ENCODE results near the gene XRRA1. TPM values are rescaled to one million over a fixed set of nuclear protein-coding genes. Genes with fewer than 3 reads are reported as not detected.

XRRA1 gene
- polyA plus RNA-seq, 3 donors, result 1.2 to 3.6 (median 3.5) TPM

DNA sequence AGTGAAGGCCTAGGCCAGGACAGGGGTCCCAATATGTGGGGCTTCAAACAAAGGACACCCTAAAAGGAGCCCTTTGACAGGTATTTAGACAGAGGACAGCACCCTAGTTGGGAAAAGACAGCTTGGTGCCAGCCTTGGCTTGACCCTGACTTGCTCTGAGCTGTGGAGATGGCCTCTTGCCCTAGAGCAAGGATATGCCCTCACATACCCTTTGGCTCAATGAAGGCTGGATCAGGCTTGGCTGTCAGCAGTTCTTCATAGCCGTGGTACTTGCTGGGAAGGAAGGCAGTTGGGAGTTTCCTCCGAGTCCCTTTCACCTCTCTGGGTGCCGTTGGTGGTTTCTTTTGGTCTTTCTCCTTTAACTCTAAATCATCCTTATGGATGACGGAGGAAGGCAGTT lies 104.0 kb downstream of the XRRA1 start:
- H3K4me1 ChIP-seq (ENCODE audit: control insufficient read depth in 1 of 2, insufficient read depth in 2 of 2, low read length in 2 of 2), result peaks cover 9 to 10% of the 10 kb centered on the region in 2 donors
- no peak overlapping the region for H3K27ac Mint-ChIP-seq
- intact Hi-C loops (cut with micrococcal nuclease), result no loop called here

DNA sequence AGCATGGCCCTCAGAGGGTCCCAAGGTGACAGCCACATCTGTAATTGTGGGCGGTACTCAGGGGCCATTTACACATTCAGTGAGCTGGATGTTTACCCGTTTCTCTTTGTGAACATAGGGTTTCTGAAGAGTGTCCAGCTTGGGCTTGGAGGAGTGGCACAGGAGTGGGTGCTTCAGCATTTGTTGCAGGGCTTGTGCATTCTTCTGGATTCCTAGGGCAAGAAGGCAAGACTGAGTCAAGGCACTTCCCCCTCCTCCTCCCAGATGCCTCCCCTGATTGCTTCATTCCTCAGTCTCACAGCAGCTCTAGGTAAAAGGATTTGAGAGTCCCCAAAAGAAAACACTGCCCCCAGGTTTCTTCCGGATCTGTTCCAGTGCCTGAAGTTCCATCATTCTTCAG lies 104.8 kb downstream of the XRRA1 start:
- no peaks in the 10 kb centered on the region for H3K79me2 ChIP-seq (ENCODE audit: insufficient read depth, low read length)
- H3K4me1 ChIP-seq (ENCODE audit: control insufficient read depth in 1 of 2, insufficient read depth in 2 of 2, low read length in 2 of 2), result peaks cover 9 to 10% of the 10 kb centered on the region in 2 donors
- no peak overlapping the region for H2AFZ ChIP-seq (ENCODE audit: insufficient read depth, low read depth, low read length, poor library complexity, severe bottlenecking)
- Mint-ChIP-seq H3K27ac (peak overlapping the region in 1 of 7 donors; percentile 9), H3K27me3 (ENCODE audit: low read depth in 3 of 3) (peaks cover 0 to 6% (median 0%) of the 10 kb centered on the region in 3 donors), H3K4me1 (peaks cover 20% of the 10 kb centered on the region), H3K36me3 (peaks cover 67 to 80% of the 10 kb centered on the region in 2 donors), H3K9me3 (no peaks in the 10 kb centered on the region), H3K4me3 (no peak overlapping the region)
- no peak overlapping the region for H3K4me2 ChIP-seq (replicated peaks; ENCODE audit: extremely low read depth, low read length, poor library complexity, severe bottlenecking)
- H3K27ac ChIP-seq (ENCODE audit: low read depth in 1 of 2, low read length in 2 of 2), result no peak overlapping the region
- TF ChIP-seq, protein P1, sequence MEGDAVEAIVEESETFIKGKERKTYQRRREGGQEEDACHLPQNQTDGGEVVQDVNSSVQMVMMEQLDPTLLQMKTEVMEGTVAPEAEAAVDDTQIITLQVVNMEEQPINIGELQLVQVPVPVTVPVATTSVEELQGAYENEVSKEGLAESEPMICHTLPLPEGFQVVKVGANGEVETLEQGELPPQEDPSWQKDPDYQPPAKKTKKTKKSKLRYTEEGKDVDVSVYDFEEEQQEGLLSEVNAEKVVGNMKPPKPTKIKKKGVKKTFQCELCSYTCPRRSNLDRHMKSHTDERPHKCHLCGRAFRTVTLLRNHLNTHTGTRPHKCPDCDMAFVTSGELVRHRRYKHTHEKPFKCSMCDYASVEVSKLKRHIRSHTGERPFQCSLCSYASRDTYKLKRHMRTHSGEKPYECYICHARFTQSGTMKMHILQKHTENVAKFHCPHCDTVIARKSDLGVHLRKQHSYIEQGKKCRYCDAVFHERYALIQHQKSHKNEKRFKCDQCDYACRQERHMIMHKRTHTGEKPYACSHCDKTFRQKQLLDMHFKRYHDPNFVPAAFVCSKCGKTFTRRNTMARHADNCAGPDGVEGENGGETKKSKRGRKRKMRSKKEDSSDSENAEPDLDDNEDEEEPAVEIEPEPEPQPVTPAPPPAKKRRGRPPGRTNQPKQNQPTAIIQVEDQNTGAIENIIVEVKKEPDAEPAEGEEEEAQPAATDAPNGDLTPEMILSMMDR (IDR thresholded peaks at IDR 0.05), result no peak
- no peak overlapping the region for H3K4me3 ChIP-seq (replicated peaks in 1 of 3; ENCODE audit: low read depth in 2 of 3, low read length in 3 of 3)
- WGBS (ENCODE audit: insufficient coverage), result 100% methylated on average over 2 of the region's 3 CpGs
- no peaks in the 10 kb centered on the region for H3K9me3 ChIP-seq (replicated peaks in 1 of 2; ENCODE audit: control insufficient read depth in 1 of 2, insufficient read depth in 1 of 2, low read length in 2 of 2)
- H3K36me3 ChIP-seq (replicated peaks in 1 of 2; ENCODE audit: control insufficient read depth in 1 of 2, insufficient read depth in 2 of 2, low read length in 2 of 2), result peaks cover 5 to 54% of the 10 kb centered on the region in 2 donors
- no peak overlapping the region for H3K9ac ChIP-seq (ENCODE audit: insufficient read depth, low read length, poor library complexity, severe bottlenecking)
- H4K20me1 ChIP-seq (ENCODE audit: insufficient read depth, low read length), result peaks cover 6% of the 10 kb centered on the region
- intact Hi-C loops (cut with micrococcal nuclease), result no loop called here
- no peak for DNase-seq
- no peaks in the 10 kb centered on the region for H3K27me3 ChIP-seq (ENCODE audit: control insufficient read depth in 2 of 2, insufficient read depth in 2 of 2, low read length in 2 of 2)

More for the DNA sequence above, 104.0 kb downstream of the XRRA1 start:
- Mint-ChIP-seq H3K27me3 (ENCODE audit: low read depth in 3 of 3) (peaks cover 0 to 6% (median 0%) of the 10 kb centered on the region in 3 donors), H3K9me3 (no peaks in the 10 kb centered on the region), H3K4me3 (no peak overlapping the region), H3K36me3 (peaks cover 64 to 80% of the 10 kb centered on the region in 2 donors), H3K4me1 (peaks cover 15% of the 10 kb centered on the region)
- WGBS (ENCODE audit: insufficient coverage), result 100% methylated on average over 2 of the region's 4 CpGs
- no peak for DNase-seq
- Histone ChIP-seq H4K20me1 (ENCODE audit: insufficient read depth, low read length) (peaks cover 6% of the 10 kb centered on the region), H2AFZ (ENCODE audit: insufficient read depth, low read depth, low read length, poor library complexity, severe bottlenecking) (no peak overlapping the region), H3K4me2 (replicated peaks; ENCODE audit: extremely low read depth, low read length, poor library complexity, severe bottlenecking) (no peak overlapping the region), H3K4me3 (replicated peaks in 1 of 3; ENCODE audit: low read depth in 2 of 3, low read length in 3 of 3) (no peak overlapping the region), H3K9ac (ENCODE audit: insufficient read depth, low read length, poor library complexity, severe bottlenecking) (no peak overlapping the region), H3K9me3 (replicated peaks in 1 of 2; ENCODE audit: control insufficient read depth in 1 of 2, insufficient read depth in 1 of 2, low read length in 2 of 2) (no peaks in the 10 kb centered on the region), H3K27ac (ENCODE audit: low read depth in 1 of 2, low read length in 2 of 2) (no peak overlapping the region), H3K36me3 (replicated peaks in 1 of 2; ENCODE audit: control insufficient read depth in 1 of 2, insufficient read depth in 2 of 2, low read length in 2 of 2) (peaks cover 5 to 55% of the 10 kb centered on the region in 2 donors), H3K27me3 (ENCODE audit: control insufficient read depth in 2 of 2, insufficient read depth in 2 of 2, low read length in 2 of 2) (no peaks in the 10 kb centered on the region), H3K79me2 (ENCODE audit: insufficient read depth, low read length) (no peaks in the 10 kb centered on the region)
- TF ChIP-seq, protein P1 (IDR thresholded peaks at IDR 0.05), result no peak
